ENCODE results near the gene MUC22.
"Not testable (repeated sequence)": the region's sequence is repeated elsewhere in the genome, so short reads cannot be mapped to it uniquely, and the experiment has no call there.

Gene MUC22

DNA sequence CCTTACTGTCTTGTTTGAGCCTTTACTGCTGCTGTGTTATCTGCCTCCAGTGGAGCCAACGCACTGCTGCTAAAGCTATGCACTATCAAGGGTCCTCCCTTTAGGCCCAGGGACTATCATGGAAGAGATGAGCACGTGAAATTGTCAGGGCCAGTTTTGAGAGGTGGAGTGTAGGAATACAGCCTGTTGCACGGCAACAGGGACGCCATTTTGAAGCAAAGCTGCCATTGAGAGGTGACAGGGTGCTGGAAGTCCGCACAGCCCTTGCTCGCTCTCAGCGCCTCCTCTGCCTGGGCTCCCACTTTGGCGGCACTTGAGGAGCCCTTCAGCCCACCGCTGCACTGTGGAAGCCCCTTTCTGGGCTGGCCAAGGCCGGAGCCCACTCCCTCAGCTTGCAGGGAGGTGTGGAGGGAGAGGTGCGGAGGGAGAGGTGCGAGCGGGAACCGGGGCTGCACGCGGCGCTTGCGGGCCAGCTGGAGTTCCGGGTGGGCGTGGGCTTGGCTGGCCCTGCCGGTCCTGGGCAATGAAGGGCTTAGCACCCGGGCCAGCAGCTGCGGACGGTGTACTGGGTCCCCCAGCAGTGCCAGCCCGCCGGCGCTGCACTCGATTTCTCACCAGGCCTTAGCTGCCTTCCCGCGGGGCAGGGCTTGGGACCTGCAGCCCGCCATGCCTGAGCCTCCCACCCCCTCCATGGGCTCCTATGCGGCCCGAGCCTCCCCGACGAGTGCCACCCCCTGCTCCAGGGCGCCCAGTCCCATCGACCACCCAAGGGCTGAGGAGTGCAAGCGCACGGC is 10.0 kb upstream of the MUC22 start:
- DNase-seq: not testable (repeated sequence)

DNA sequence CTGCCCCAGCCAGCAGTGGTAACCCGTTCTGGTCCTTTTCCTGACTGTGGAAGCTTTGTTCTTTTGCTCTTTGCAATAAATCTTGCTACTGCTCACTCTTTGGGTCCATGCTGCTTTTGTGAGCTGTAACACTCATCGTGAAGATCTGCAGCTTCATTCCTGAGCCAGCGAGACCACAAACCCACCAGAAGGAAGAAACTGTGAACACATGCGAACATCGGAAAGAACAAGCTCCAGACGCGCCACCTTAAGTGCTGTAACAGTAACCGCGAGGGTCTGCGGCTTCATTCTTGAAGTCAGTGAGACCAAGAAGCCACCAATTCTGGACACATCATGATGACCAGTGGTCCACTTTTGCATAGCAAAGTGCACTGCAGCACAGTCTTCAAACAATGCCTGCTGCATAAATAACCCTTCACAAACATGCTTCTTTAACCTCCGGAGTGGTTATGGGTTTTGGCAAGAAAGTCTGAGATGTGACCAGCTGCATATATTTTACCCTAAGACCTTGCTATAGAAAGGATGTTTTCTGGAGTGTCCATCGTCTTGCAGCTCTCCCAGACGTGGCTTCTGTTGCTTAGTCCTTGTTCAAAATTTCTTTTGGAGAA is 8.9 kb upstream of the MUC22 start:
- DNase-seq: no peak

DNA sequence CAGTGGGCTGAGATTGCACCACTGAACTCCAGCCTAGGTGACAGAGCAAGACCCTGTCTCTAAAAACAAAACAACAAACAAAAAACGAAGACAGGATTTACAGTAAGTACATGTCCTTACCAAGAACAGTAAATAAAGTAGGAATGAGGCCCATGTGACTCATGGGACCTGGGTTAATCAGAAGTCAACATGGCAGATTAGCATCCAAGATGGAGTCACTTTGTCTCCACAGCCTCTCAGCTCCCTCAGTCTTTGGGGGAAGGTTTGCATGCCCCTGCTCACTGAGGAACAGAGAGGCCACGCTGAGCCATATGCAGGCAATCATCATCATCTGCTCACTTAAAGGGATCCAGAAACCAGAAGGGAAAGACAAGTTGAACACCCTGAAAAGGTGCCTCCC is 7.8 kb upstream of the MUC22 start:
- no peak for DNase-seq

DNA sequence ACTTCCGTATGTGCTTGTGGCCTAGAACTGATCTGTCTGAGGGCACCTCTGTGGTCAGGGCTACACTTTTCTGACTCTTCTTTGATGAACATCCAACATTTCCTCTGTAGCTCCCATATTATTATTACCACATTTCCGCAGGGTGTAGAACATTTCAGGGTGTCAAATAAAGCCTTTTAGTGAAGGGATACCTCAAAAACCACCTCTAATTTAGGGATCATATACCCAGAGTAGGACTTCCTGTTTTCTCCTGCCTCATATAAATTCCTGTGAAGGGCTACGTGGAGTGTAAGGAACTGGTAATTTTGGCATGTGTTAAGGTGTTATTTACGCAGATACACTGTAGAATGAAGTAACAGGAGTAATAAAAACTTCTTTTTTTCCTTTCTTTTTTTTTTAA is 5.5 kb upstream of the MUC22 start:
- DNase-seq: no peak

DNA sequence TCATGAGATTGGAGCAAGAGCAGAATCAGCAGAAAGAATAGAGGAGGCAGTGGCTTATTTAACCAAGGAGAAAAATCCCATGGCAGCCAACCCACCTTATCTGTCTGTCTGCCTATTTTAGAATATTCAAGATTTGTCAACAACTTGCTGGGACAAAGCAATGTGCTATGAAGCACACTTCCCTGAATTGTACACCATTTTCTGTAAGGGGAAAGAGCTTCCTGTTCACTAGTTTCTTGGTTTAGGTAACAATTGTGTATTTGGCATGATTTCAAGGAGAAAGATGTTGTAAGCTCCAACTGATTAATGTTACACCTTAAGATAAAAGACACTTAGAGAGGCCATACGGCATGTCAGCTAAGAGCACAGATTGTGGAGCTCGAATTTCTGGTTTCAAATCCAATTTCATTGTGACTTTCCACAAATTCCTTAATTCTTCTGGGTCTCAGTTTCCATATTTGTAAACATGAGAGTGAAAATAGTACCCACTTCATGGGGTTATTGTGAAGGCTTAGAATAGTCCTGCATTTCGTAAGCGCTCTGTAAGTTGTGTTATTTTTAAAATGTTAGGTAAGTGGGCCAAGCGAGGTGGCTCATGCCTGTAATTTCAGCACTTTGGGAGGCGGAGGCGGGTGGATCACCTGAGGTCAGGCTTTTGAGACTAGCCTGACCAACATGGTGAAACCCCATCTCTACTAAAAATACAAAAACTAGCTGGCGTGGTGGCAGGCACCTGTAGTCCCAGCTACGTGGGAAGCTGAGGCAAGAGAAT is 4.8 kb upstream of the MUC22 start:
- no peak for DNase-seq

DNA sequence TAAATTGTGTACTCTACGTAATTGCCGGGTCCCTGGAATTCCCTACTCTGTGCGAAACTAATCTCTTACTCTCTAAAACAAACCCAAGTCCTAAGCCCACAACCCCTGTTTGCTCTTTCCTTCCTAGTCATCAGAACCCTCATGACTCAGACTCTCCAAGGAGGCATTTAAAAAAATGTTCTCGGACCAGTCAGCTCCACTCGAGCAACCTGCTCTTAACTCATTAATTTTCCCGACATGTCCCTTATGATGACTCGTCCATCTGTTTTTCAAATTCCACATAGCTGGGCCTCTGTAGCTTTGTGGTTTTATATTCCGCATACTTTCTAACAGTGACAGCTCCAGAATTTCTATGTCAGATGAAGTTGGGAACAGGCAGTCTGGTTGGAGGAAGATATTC is 2.6 kb upstream of the MUC22 start:
- no peak for DNase-seq

DNA sequence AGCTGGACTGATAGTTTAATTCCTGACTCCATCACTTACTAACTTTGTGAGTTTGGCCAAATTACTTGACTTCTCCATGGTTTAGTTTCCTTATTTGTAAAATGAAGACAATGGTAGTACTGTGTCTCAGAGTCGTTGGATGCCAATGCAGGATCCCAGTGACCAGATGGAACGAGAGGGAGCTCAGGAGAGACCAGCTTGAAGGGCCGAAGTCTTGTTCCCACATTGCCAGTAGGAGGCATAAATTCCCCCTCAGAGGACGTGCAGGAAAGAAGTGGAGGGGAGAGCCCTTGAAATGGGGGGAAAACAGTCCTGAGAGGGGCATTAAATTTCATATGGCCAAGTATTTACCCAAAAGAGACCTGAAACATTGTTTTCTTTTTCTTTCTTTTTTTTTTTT is 2.1 kb upstream of the MUC22 start:
- DNase-seq: no peak

DNA sequence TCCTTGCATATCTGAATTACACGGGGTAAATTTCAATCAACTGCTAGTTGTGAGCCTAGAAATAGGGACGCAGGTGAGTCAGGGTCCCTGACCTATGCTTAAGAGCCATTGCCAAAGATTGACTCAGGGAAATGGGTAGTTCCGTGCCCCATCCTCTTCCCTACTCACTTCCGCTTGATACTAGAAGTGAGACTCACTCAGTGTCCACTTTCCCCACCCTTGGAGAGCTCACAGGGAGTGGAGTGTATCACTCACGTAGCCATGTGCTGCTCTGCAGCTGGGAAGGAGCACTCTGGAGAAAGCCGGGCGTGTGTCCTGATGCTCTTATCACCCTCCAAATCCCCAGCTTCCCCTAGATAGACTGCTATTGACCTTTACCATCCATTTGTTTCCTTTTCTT is 543 bp upstream of the MUC22 start:
- no peak for DNase-seq

DNA sequence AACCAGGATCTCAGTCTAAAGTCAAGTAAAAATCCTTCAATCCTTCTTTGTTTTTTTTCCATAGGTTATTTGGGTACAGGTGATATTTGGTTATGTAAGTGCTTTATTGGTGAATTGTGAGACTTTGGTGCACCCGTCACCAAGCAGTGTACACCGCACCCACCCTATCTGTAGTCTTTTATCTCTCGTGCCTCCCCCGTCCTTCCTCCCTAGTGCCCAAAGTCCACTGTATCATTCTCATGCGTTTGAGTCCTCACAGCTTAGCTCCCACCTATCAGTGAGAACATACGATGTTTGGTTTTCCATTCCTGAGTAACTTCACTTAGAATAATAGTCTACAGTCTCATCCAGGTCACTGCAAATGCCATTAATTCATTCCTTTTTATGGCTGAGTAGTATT is 879 bp downstream of the MUC22 start:
- DNase-seq: no peak

DNA sequence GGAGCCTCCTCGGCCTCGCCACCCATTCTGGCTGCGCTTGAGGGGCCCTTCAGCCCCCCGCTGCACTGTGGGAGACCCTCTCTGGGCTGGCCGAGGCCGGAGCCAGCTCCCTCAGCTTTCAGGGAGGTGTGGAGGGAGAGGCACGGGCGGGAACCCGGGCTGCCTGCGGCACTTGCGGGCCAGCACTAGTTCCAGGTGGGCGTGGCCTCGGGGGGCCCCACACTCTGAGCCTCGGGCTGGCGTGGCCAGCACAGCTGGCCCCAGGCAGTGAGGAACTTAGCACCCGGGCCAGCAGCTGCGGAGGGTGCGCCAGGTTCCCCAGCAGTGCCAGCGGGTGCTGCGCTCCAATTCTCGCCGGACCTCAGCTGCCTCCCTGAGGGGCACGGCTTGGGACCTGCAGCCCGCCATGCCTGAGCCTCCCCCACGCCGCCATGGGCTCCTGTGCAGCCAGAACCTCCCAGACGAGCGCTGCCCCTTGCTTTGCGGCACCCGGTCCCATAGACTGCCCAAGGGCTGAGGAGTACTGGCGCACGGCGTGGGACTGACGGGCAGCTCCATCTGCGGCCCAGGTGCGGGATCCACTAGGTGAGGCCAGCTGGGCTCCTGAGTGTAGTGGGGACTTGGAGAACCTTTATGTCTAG is 6.5 kb downstream of the MUC22 start:
- DNase-seq: no peak

DNA sequence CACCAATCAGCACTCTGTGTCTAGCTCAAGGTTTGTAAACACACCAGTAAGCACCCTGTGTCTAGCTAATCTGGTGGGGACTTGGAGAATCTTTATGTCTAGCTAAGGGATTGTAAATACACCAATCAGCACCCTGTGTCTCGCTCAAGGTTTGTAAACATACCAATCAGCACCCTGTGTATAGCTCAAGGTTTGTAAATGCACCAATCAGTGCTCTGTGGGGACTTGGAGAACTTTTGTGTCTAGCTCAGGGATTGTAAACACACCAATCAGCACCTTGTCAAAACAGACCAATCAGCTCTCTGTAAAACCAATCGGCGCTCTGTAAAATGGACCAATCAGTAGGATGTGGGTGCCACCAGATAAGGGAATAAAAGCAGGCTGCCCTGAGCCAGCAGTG is 7.2 kb downstream of the MUC22 start:
- not testable (repeated sequence) for DNase-seq

DNA sequence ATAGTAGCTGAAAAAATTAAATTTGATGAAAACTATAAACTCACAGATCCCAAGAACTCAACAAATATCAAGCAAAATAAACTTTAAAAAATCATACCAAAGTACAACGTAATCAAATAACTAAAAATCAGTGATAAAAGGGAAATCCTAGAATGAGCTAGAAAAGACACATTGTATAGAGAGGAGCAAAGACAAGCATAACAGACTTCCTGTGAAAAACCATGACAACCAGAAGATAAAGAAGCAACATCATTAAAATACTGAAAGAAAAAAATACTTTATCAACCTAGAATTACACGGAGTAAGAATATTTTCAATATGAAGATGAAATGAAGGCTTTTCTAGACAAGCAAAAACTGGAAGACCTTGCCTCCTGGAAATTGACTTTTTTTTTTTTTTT is 9.8 kb downstream of the MUC22 start:
- DNase-seq: no peak

DNA sequence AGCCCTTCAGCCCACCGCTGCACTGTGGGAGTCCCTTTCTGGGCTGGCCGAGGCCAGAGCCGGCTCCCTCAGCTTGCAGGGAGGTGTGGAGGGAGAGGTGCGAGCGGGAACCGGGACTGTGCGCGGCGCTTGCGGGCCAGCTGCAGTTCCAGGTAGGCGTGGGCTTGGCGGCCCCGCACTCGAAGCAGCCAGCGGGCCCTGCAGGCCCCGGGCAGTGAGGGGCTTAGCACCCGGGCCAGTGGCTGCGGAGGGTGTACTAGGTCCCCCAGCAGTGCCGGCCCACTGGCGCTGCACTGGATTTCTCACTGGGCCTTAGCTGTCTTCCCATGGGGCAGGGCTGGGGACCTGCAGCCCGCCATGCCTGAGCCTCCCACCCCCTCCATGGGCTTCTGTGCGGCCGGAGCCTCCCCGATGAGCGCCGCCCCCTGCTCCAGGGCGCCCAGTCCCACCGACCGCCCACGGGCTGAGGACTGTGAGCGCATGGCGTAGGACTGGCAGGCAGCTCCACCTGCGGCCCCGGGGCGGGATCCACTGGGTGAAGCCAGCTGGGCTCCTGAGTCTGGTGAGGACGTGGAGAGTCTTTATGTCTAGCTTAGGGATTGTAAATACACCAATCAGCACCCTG is 10.5 kb downstream of the MUC22 start:
- DNase-seq: not testable (repeated sequence)

DNA sequence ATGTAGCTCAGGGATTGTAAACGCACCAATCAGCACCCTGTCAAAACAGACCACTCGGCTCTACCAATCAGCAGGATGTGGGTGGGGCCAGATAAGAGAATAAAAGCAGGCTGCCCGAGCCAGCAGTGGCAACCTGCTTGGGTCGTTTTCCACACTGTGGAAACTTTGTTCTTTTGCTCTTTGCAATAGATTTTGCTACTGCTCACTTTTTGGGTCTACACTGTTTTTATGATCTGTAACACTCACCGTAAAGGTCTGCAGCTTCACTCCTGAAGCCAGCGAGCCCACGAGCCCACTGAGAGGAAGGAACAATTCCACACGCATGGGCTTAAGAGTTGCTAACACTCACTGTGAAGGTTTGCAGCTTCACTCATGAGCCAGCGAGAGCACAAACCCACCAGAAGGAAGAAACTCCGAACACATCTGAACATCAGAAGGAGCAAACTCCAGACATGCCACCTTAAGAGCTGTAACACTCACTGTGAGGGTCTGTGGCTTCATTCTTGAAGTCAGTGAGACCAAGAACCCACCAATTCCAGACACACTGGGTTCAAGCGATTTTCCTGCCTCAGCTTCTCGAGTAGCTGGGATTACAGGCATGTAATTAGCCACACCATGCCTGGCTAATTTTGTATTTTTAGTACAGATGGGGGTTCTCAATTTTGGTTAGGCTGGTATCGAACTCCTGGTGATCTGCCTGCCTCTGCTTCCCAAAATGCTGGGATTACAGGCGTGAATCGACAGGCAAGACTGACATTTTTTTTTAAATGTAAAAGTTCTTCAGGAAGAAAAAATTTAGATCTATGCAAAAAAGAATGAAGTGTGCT is 11.6 kb downstream of the MUC22 start:
- DNase-seq: not testable (repeated sequence)

DNA sequence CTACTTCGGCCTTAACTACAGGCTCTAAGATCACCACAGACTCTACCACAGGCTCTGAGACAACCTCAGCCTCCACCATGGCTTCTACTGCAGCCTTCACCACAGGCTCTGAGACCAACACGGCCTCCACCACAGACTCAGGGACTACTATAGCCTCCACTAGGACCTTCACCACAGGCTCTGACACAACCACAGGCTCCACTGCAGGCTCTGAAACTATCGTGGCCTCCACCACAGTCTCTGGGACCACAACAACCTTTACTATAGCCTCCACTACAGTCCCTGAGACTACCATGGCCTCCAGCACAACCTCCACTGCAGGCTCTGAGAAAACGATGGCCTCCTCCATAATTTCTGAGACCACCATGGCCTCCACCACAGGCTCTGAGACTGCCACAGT is 15.3 kb downstream of the MUC22 start:
- DNase-seq: no peak

DNA sequence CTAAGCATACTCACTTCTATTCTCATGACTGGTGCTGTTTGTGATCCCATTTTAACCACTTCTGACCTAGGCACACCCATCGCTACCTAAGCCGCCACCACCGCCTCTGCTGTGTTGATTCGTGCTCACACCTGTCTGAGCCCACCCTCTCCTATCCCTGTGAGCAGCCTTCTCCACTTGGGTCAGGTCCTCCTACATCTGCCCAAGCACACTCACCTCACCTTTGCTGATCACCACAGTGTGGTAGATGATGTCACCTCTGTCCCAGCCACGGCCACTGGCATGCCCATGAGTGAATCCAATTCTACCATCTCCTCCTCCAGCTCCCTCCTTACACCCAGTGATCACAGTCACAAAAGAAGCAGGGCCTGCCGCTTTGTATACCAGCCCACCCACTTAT is 20.8 kb downstream of the MUC22 start:
- no peak for DNase-seq

DNA sequence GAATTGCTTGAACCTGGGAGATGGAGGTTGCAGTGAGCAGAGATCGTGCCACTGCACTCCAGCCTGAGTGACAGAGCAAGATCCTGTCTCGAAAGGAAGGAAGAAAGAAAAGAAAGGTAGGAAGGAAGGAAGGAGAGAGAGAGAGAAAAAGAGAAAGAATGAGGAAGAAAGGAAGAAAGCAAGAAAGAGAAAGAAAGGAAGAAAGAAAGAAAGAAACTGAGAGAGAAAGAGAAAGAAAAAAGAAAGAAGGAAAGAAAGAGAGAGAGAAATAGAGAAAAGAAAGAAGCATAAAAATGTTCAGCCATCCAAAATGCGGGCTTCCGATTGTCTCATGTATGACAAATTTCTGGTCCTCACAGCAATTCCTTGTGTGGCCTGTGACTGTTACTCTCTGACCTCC is 22.8 kb downstream of the MUC22 start:
- no peak for DNase-seq

DNA sequence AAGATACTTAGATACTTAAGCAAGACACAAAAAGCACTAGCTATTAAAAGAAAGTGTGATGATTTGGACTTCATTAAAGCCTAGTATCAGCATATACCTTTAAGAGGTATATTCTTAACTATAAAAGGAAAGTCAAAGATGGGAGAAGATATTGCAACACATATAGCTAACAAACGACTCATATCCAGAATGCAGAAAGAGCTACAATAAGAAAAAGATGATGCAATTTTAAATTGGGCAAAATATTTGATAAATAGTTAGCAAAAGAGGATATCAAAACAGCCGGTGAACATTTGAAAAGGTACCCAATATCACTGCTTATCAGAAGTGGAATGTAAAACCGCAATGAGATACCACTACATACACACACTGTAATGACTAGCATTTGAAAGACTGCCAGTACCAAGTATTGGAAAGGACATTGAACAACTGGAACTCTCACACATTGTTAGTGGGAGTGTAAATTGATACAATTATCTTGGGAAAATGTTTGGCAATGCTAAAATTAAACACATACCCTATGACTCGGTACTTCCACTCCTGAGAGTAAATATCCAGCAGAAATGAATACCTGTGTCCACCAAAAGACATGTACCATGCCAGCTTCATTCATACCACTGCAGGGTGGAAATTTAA is 25.7 kb downstream of the MUC22 start:
- no peak for DNase-seq

DNA sequence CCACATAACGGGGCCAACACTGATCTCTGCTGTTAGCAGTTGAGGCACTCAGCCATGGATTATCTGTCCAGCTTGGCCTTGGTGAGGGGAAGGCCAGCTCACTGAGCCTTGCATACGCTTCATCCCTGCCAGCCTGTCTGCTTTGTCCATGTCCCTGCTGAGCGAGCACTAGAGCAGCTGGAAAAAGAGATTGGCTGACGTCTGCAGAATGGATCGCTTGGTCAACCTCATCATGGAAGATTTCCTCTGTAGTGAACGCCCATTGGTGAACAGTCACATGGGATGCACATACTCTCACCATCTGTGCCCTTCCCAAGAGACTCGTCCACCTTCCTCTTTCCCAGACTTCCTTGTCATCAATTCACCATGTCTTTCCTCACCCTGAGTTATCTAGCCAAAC is 26.9 kb downstream of the MUC22 start:
- no peak for DNase-seq

DNA sequence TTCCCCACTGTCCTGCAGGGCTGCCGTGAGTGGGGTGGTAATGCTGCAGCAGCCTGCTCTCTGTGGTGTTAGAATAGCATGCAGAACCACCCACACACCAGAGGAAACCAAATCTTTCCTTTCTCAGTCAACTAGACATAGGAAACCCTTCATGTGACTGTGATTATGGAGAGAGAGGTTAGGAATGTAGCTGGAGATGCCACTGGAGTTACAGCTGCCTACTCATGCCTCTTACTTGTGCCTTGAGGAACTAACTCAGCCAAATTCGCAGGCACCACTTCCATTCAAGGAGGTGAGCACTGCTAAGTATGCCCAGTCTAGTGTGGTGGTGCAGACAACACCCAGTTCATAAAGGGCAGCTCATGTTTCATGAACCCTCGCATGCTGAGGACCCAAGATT is 27.4 kb downstream of the MUC22 start:
- no peak for DNase-seq

DNA sequence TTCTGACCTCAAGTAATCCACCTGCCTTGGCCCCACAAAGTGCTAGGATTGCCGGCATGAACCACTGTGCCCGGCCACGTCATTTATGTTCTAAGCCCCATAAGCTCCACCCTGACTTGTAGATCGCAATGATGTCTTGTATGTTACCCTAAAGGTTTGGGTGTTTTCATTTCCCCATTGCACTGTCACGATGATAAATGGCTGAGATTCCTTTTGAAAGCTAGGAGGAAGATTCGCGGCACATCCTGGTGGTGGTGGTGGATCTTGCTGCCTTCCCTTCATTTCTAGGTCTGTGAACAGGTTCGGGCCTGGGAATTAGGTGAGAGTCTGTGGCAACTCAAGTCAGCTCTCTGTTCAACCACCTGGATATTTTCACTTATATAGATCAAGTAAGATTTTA is 28.3 kb downstream of the MUC22 start:
- DNase-seq: no peak

DNA sequence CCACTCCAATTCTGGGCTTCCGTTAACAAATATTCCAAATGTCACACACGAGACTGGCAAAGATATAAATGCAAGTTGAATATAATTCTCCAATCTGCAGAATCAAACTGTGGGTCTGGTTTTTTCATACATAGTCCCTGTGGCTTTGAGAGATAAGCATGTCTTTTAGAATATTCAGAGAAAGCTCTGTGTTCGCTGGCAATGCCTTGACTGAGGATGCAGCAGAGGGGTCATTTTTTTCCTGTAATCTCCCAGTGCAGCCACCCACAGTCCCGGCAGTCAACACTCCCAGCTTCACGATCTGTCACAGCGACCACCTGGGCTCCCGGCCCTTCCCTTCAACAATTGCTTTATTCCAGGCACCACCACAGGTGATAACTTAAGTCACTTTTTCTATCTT is 30.5 kb downstream of the MUC22 start:
- DNase-seq: no peak

Measured in NCI-H1694 treated with DMSO at 0.1 percent for 48 hours (cell line).